Liver (tissue), 9 donors: ENCODE data around the gene PPP2R5C. TPM values are rescaled to one million over a fixed set of nuclear protein-coding genes. Genes with fewer than 3 reads are reported as not detected.

Experiments
- DNase-seq: peaks from one replicate; pipeline ENCODE4 v3.0.0-alpha.2; 2017; ENCODE audit warnings: low spot score
- H3K27ac ChIP-seq, 2 donors: one replicate each; pipeline ENCODE4 v1.7.0; 2013; ENCODE audit warnings: inconsistent platforms in 2 of 2, low read length in 2 of 2, control low read depth in 1 of 2, low read depth in 1 of 2, mild to moderate bottlenecking in 1 of 2
- H3K27me3 ChIP-seq, 4 donors: one replicate each; pipeline versions ENCODE4 v1.6.1 to v1.7.0; 2013; ENCODE audit warnings: low read length in 3 of 4, inconsistent platforms in 1 of 4, mild to moderate bottlenecking in 1 of 4, moderate library complexity in 1 of 4; ENCODE audit not compliant: control insufficient read depth in 4 of 4, insufficient read depth in 4 of 4
- H3K36me3 ChIP-seq, 4 donors: one replicate each; pipeline versions ENCODE4 v1.6.1 to v1.7.0; 2013; ENCODE audit warnings: low read length in 3 of 4, mild to moderate bottlenecking in 3 of 4, low read depth in 1 of 4, moderate library complexity in 1 of 4; ENCODE audit not compliant: control insufficient read depth in 4 of 4, insufficient read depth in 3 of 4
- H3K4me1 ChIP-seq, 4 donors: one replicate each; pipeline versions ENCODE4 v1.6.1 to v1.7.0; 2013; ENCODE audit warnings: low read length in 3 of 4, mild to moderate bottlenecking in 3 of 4, moderate library complexity in 1 of 4; ENCODE audit not compliant: control insufficient read depth in 4 of 4, insufficient read depth in 4 of 4
- H3K4me3 ChIP-seq, 3 donors: one replicate each; pipeline versions ENCODE4 v1.6.1 to v1.7.0; 2013; ENCODE audit warnings: low read length in 3 of 3, control low read depth in 1 of 3, low read depth in 1 of 3, mild to moderate bottlenecking in 1 of 3
- H3K9ac ChIP-seq, 2 donors: one replicate each; pipeline ENCODE4 v1.7.0; 2013; ENCODE audit warnings: low read length in 2 of 2, mild to moderate bottlenecking in 2 of 2, moderate library complexity in 2 of 2, control low read depth in 1 of 2, low read depth in 1 of 2
- H3K9me3 ChIP-seq, 4 donors: one replicate each; pipeline versions ENCODE4 v1.6.1 to v1.7.0; 2013; ENCODE audit warnings: low read length in 3 of 4; ENCODE audit not compliant: control insufficient read depth in 4 of 4
- ATF3 ChIP-seq: IDR thresholded peaks from 2 replicates; pipeline ENCODE4 v1.6.1; 2016; ENCODE audit warnings: antibody characterized with exemption
- EGR1 ChIP-seq, 2 donors: IDR thresholded peaks; 2 replicates each; pipeline ENCODE4 v1.6.1; 2016 to 2018; ENCODE audit warnings: antibody characterized with exemption in 2 of 2, low read depth in 2 of 2
- FOXA1 ChIP-seq: IDR thresholded peaks from 2 replicates; pipeline ENCODE4 v1.6.1; 2016; ENCODE audit warnings: antibody characterized with exemption
- FOXA2 ChIP-seq: IDR thresholded peaks from 2 replicates; pipeline ENCODE4 v1.6.1; 2016; ENCODE audit warnings: antibody characterized with exemption
- GABPA ChIP-seq, 2 donors: IDR thresholded peaks in 1 of 2; conservative IDR thresholded peaks in 1 of 2; 2 replicates each; pipeline ENCODE4 v1.6.1; 2016; ENCODE audit warnings: antibody characterized with exemption in 2 of 2, mild to moderate bottlenecking in 1 of 2, moderate library complexity in 1 of 2
- HNF4A ChIP-seq, 2 donors: conservative IDR thresholded peaks; 2 replicates each; pipeline ENCODE4 v1.6.1; 2016; ENCODE audit warnings: antibody characterized with exemption in 2 of 2, mild to moderate bottlenecking in 2 of 2
- HNF4G ChIP-seq: IDR thresholded peaks from 2 replicates; pipeline ENCODE4 v1.6.1; 2016; ENCODE audit warnings: antibody characterized with exemption
- JUND ChIP-seq, 2 donors: IDR thresholded peaks; 2 replicates each; pipeline ENCODE4 v1.6.1; 2016; ENCODE audit warnings: antibody characterized with exemption in 2 of 2
- NR2F2 ChIP-seq: IDR thresholded peaks from 2 replicates; pipeline ENCODE4 v1.6.1; 2016; ENCODE audit warnings: antibody characterized with exemption
- RAD21 ChIP-seq, 2 donors: IDR thresholded peaks; 2 replicates each; pipeline ENCODE4 v1.6.1; 2016; ENCODE audit warnings: antibody characterized with exemption in 2 of 2, mild to moderate bottlenecking in 2 of 2
- REST ChIP-seq: IDR thresholded peaks from 2 replicates; pipeline ENCODE4 v1.6.1; 2016; ENCODE audit warnings: antibody characterized with exemption, mild to moderate bottlenecking
- RXRA ChIP-seq, 2 donors: IDR thresholded peaks; 2 replicates each; pipeline ENCODE4 v1.6.1; 2017 to 2018; ENCODE audit warnings: antibody characterized with exemption in 2 of 2, mild to moderate bottlenecking in 1 of 2
- SP1 ChIP-seq: IDR thresholded peaks from 2 replicates; pipeline ENCODE4 v1.6.1; 2018; ENCODE audit warnings: antibody characterized with exemption, mild to moderate bottlenecking
- TAF1 ChIP-seq: conservative IDR thresholded peaks from 2 replicates; pipeline ENCODE4 v1.6.1; 2016; ENCODE audit warnings: antibody characterized with exemption, mild to moderate bottlenecking
- YY1 ChIP-seq: IDR thresholded peaks from 2 replicates; pipeline ENCODE4 v1.6.1; 2016; ENCODE audit warnings: antibody characterized with exemption, mild to moderate bottlenecking
- ZBTB33 ChIP-seq: IDR thresholded peaks from 2 replicates; pipeline ENCODE4 v1.6.1; 2016; ENCODE audit warnings: antibody characterized with exemption
- WGBS: extraction: QIAGEN DNeasy Blood & Tissue Kit; methylation state at CpG from one replicate; pipeline ENCODE4 v1.1.7; 2013; 5-methylcytosine and 5-hydroxymethylcytosine counted together
- polyA plus RNA-seq, 2 donors: library from polyadenylated mRNA; stranded (reverse) in 1 of 2; unstranded in 1 of 2; fragments of 200-250 nt in 1 of 2; fragments of >200 nt in 1 of 2; fragmentation: Nextera tagmentation in 1 of 2; extraction: Ambion mirVana in 1 of 2; gene quantifications; one replicate each; pipeline versions ENCODE4 v1.2.1 to v1.2.3, GENCODE V29; 2013 to 2015
- total RNA-seq, 2 donors: library from RNA; depleted of rRNA; stranded (reverse); fragments of >200 nt; gene quantifications; one replicate each; pipeline ENCODE4 v1.2.3, GENCODE V29; 2014
- TF ChIP-seq, protein P1 (sequence below): IDR thresholded peaks from 2 replicates; pipeline ENCODE4 v1.6.1; 2016; ENCODE audit warnings: antibody characterized with exemption
- donor health status: healthy.
- donor health status: healthy.
- donor health status: healthy.
- donor health status: healthy.
- donor health status: healthy.

The PPP2R5C gene
- total and polyA plus RNA-seq, 4 donors, result 33.5 to 52.3 (median 43.9) TPM

DNA sequence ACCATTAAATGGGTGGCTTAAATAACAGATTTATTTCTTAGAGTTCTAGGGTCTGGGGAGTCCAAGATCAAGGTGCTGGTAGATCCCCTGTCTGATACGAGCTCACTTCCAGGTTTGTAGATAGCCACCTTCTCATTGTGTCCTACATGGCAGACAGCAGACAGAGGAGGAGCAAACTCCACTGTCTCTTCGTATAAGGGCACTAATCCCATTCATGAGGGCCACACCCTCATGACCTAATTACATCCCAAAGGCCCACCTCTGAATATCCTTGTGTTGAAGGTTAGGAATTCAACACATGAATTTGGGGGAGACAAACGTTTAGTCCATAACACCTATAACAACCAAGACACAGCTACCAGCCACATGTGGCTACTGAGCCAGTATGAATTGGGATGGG lies 47.1 kb upstream of the PPP2R5C start:
- no peak overlapping the region for H3K27ac ChIP-seq
- DNase-seq, result no peak
- peaks cover 0 to 1% (median 0%) of the 10 kb centered on the region in 4 donors for H3K4me1 ChIP-seq
- no peak for TF ChIP-seq ZBTB33
- no peak for TF ChIP-seq TAF1
- TF ChIP-seq ATF3, result no peak
- TF ChIP-seq SP1, result no peak
- no peak for TF ChIP-seq NR2F2
- no peak for TF ChIP-seq EGR1 (IDR thresholded peaks at IDR 0.05; ENCODE audit: low read depth in 2 of 2)
- no peak for TF ChIP-seq HNF4G
- TF ChIP-seq HNF4A (conservative IDR thresholded peaks at IDR 0.05), result no peak
- TF ChIP-seq FOXA2, result no peak
- TF ChIP-seq JUND (IDR thresholded peaks at IDR 0.05), result no peak
- no peak for TF ChIP-seq YY1
- no peak for TF ChIP-seq REST
- TF ChIP-seq RAD21 (IDR thresholded peaks at IDR 0.05), result no peak
- no peak for TF ChIP-seq RXRA (IDR thresholded peaks at IDR 0.05)
- no peaks in the 10 kb centered on the region for H3K27me3 ChIP-seq
- no peaks in the 10 kb centered on the region for H3K36me3 ChIP-seq
- 87% methylated on average over 3 of the region's 3 CpGs for WGBS
- H3K4me3 ChIP-seq, result no peak overlapping the region
- no peak overlapping the region for H3K9ac ChIP-seq
- no peaks in the 10 kb centered on the region for H3K9me3 ChIP-seq

GRCh38 chr14:101715210-101716076 lies 46.1 kb upstream of the PPP2R5C start:
- 91% methylated on average over 14 of the region's 14 CpGs for WGBS
- no peak overlapping the region for H3K27ac ChIP-seq
- DNase-seq, result no peak

More at GRCh38 chr14:101715210-101716076, 46.1 kb upstream of the PPP2R5C start:
- Histone ChIP-seq H3K27me3 (no peaks in the 10 kb centered on the region), H3K36me3 (no peaks in the 10 kb centered on the region), H3K9me3 (no peaks in the 10 kb centered on the region), H3K4me1 (peaks cover 0 to 2% (median 0%) of the 10 kb centered on the region in 4 donors), H3K4me3 (no peak overlapping the region), H3K9ac (no peak overlapping the region)
- TF ChIP-seq EGR1 (IDR thresholded peaks at IDR 0.05; ENCODE audit: low read depth in 2 of 2), result no peak
- TF ChIP-seq REST, result no peak
- TF ChIP-seq HNF4G, result no peak
- TF ChIP-seq FOXA1, result no peak
- no peak for TF ChIP-seq SP1
- TF ChIP-seq NR2F2, result no peak
- no peak for TF ChIP-seq ATF3
- TF ChIP-seq YY1, result no peak
- TF ChIP-seq RAD21 (IDR thresholded peaks at IDR 0.05), result no peak
- no peak for TF ChIP-seq HNF4A (conservative IDR thresholded peaks at IDR 0.05)
- TF ChIP-seq RXRA (IDR thresholded peaks at IDR 0.05), result no peak
- no peak for TF ChIP-seq ZBTB33
- TF ChIP-seq GABPA (IDR thresholded peaks at IDR 0.05 in 1 of 2, conservative IDR thresholded peaks at IDR 0.05 in 1 of 2), result no peak
- no peak for TF ChIP-seq TAF1
- TF ChIP-seq, protein P1, sequence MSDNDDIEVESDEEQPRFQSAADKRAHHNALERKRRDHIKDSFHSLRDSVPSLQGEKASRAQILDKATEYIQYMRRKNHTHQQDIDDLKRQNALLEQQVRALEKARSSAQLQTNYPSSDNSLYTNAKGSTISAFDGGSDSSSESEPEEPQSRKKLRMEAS, result no peak
